GM11168 (cell line): ENCODE measurements around the gene PPM1G.
"Not testable (repeated sequence)": the region's sequence is repeated elsewhere in the genome, so short reads cannot be mapped to it uniquely, and the experiment has no call there.

Source experiments
- in situ Hi-C: fragments of 300-500 bp; cut with MboI; formaldehyde crosslinking; loops from one replicate; pipeline ENCODE4 v1.12.0; 2022; ENCODE audit warnings: low sequenced_read_pairs; ENCODE audit not compliant: unreplicated experiment

Gene PPM1G

GRCh38 chr2:27409321-27410073, at the start of gene PPM1G:
Gene PPM1G, minus strand, starts transcription at chr2:27409591. Its CDS starts 169 bp downstream, at chr2:27409422.
- in situ Hi-C loops: no loop called here

- in situ Hi-C loops: no loop called here
These were observed 44.6 kb upstream of the PPM1G start for GRCh38 chr2:27453968-27454367.

GRCh38 chr2:27451095-27451494, 41.7 kb upstream of the PPM1G start:
- in situ Hi-C loops: no loop called here

- in situ Hi-C loops: no loop called here
These were observed 39.0 kb upstream of the PPM1G start for GRCh38 chr2:27448381-27448780.

- in situ Hi-C loops: no loop called here
These were observed 36.7 kb upstream of the PPM1G start for GRCh38 chr2:27446057-27446456.

- in situ Hi-C loops: no loop called here
These were observed 36.2 kb upstream of the PPM1G start for GRCh38 chr2:27445615-27446014.

- in situ Hi-C loops: no loop called here
These were observed 35.8 kb upstream of the PPM1G start for GRCh38 chr2:27445155-27445554.

GRCh38 chr2:27442920-27443282, 33.5 kb upstream of the PPM1G start:
- in situ Hi-C loops: no loop called here

- in situ Hi-C loops: no loop called here
These were observed 32.8 kb upstream of the PPM1G start, which contains the start of gene KRTCAP3 for GRCh38 chr2:27441958-27442919. Gene KRTCAP3, plus strand, starts transcription at chr2:27442381. Its CDS starts 32 bp downstream, at chr2:27442413.

GRCh38 chr2:27441226-27441926, 32.0 kb upstream of the PPM1G start:
- in situ Hi-C loops: no loop called here

- in situ Hi-C loops: no loop called here
These were observed 26.2 kb upstream of the PPM1G start for GRCh38 chr2:27435628-27436027.

GRCh38 chr2:27431395-27431794, 22.0 kb upstream of the PPM1G start:
- in situ Hi-C loops: no loop called here

- in situ Hi-C loops: no loop called here
These were observed 19.7 kb upstream of the PPM1G start for GRCh38 chr2:27428978-27429541.

GRCh38 chr2:27428213-27428977, 19.0 kb upstream of the PPM1G start, which contains the start of gene NRBP1:
Gene NRBP1, plus strand, starts transcription at chr2:27428631. Its CDS starts 4,643 bp downstream, at chr2:27433274.
- in situ Hi-C loops: no loop called here

GRCh38 chr2:27427863-27428212, 18.4 kb upstream of the PPM1G start:
- in situ Hi-C loops: no loop called here

GRCh38 chr2:27425039-27425438, 15.6 kb upstream of the PPM1G start:
- in situ Hi-C loops: not testable (repeated sequence)

GRCh38 chr2:27422958-27423357, 13.6 kb upstream of the PPM1G start:
- in situ Hi-C loops: no loop called here

- in situ Hi-C loops: no loop called here
These were observed 12.4 kb upstream of the PPM1G start for GRCh38 chr2:27421660-27422250.

GRCh38 chr2:27420996-27421395, 11.6 kb upstream of the PPM1G start:
- in situ Hi-C loops: no loop called here
